Measurements from ENCODE around the gene PSD4.

DNA sequence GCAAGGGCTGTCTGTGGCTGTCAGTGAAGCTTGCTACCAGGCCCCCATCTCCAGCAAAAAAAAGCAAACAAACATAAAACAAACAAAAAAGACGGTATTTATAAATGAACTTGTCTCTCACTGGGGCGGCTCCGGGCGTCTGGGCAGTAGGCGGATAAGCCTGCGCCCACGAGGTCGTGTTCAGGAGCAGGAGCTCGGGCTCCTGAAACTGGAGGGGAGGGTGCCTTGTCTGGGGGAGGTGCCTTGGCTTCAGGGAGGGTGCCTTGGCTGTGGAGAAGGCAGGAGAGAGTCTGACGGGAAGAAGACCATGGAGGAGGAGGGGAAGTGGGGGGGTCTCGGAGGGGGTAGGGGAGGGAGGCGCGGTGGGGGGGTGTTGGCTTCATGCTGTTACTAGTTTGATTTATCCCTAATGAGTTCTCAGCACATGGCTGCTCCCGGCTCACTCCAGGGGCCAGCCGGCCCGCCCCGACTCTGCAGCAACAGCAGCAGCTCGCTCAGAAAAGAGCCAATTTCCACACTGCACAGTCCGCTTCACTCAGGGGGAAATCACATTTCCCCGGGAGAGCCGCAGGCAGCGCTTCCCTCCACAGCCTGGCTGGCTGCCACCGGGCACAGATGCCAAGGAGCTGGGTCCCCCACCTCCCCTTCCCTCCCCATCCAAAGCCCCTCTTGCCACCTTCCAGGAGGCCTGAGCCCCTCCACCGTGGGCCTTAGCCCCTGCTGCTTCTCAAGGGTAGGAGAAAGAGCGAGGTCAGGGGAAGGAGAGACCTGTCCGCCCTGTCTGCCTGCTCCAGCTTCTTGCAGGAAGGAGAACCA lies 38.7 kb downstream of the PSD4 start:
- TF ChIP-seq, protein P1, sequence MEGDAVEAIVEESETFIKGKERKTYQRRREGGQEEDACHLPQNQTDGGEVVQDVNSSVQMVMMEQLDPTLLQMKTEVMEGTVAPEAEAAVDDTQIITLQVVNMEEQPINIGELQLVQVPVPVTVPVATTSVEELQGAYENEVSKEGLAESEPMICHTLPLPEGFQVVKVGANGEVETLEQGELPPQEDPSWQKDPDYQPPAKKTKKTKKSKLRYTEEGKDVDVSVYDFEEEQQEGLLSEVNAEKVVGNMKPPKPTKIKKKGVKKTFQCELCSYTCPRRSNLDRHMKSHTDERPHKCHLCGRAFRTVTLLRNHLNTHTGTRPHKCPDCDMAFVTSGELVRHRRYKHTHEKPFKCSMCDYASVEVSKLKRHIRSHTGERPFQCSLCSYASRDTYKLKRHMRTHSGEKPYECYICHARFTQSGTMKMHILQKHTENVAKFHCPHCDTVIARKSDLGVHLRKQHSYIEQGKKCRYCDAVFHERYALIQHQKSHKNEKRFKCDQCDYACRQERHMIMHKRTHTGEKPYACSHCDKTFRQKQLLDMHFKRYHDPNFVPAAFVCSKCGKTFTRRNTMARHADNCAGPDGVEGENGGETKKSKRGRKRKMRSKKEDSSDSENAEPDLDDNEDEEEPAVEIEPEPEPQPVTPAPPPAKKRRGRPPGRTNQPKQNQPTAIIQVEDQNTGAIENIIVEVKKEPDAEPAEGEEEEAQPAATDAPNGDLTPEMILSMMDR (IDR thresholded peaks at IDR 0.05): no peak
- TF ChIP-seq POLR2A (IDR thresholded peaks at IDR 0.05): no peak
- no peak for TF ChIP-seq EP300 (IDR thresholded peaks at IDR 0.05; ENCODE audit: low read depth)
